Heart left ventricle (tissue), 16 donors: ENCODE data around the gene LAMC1. TPM values are rescaled to one million over a fixed set of nuclear protein-coding genes. Genes with fewer than 3 reads are reported as not detected.
A peak's percentile ranks its signal among the peaks of the same experiment; 100 is the strongest.

Experiments used
- ATAC-seq, 4 donors: fragments of 200-7000 bp; cut with Tn5 transposase; one replicate each; pipeline ENCODE4 v1.9.1; 2020 to 2022; ENCODE audit warnings: moderate library complexity in 4 of 4, mild to moderate bottlenecking in 3 of 4, moderate number of reproducible peaks in 1 of 4
- DNase-seq, 5 donors: peaks; one replicate each; pipeline ENCODE4 v3.0.0-alpha.2; 2020
- H3K27ac ChIP-seq, 12 donors: fragments of 200-600 bp; sonication (generic) in 4 of 12; one replicate each; pipeline versions ENCODE4 v1.5.0 to v1.8.0; 2016 to 2022; ENCODE audit warnings: mild to moderate bottlenecking in 2 of 12
- H3K27me3 ChIP-seq, 9 donors: fragments of 200-600 bp; sonication (generic) in 2 of 9; one replicate each; pipeline versions ENCODE4 v1.5.1 to v1.8.0; 2016 to 2022; ENCODE audit warnings: mild to moderate bottlenecking in 3 of 9
- H3K36me3 ChIP-seq, 9 donors: fragments of 200-600 bp; sonication (generic) in 2 of 9; one replicate each; pipeline versions ENCODE4 v1.5.0 to v1.8.0; 2018 to 2022; ENCODE audit warnings: mild to moderate bottlenecking in 2 of 9
- H3K4me1 ChIP-seq, 12 donors: fragments of 200-600 bp; sonication (generic) in 4 of 12; one replicate each; pipeline versions ENCODE4 v1.5.0 to v1.8.0; 2016 to 2022; ENCODE audit warnings: mild to moderate bottlenecking in 3 of 12
- H3K4me3 ChIP-seq, 12 donors: fragments of 200-600 bp; sonication (generic) in 4 of 12; one replicate each; pipeline versions ENCODE4 v1.5.0 to v1.8.0; 2017 to 2022; ENCODE audit warnings: mild to moderate bottlenecking in 9 of 12, moderate library complexity in 4 of 12
- H3K9me3 ChIP-seq, 12 donors: fragments of 200-600 bp; sonication (generic) in 4 of 12; one replicate each; pipeline versions ENCODE4 v1.5.0 to v1.8.0; 2016 to 2022; ENCODE audit warnings: mild to moderate bottlenecking in 1 of 12
- CTCF ChIP-seq, 12 donors: fragments of 200-600 bp; sonication (generic) in 4 of 12; IDR thresholded peaks; one replicate each; pipeline versions ENCODE4 v1.5.0 to v1.8.0; 2018 to 2022; ENCODE audit warnings: antibody characterized with exemption in 12 of 12, mild to moderate bottlenecking in 5 of 12
- POLR2A ChIP-seq, 2 donors: fragments of 450-650 bp; IDR thresholded peaks; one replicate each; pipeline ENCODE4 v1.6.1; 2017; ENCODE audit warnings: antibody characterized with exemption in 2 of 2, mild to moderate bottlenecking in 2 of 2, moderate library complexity in 2 of 2
- WGBS, 4 donors: extraction: QIAGEN DNeasy Blood & Tissue Kit in 2 of 4; methylation state at CpG; one replicate each; pipeline versions ENCODE4 v1.1.5 to v1.1.7; 2013 to 2018; 5-methylcytosine and 5-hydroxymethylcytosine counted together
- intact Hi-C, 10 donors: fragments of 100-400 bp; cut with DNase I; formaldehyde crosslinking; loops; one replicate each; pipeline versions ENCODE4 v1.11.1 to v1.14.2; 2022
- polyA plus RNA-seq, 2 donors: library from polyadenylated mRNA; stranded (reverse); fragments of 200-250 nt; gene quantifications; one replicate each; pipeline ENCODE4 v1.2.3, GENCODE V29; 2013
- total RNA-seq, 9 donors: library from RNA; depleted of rRNA in 2 of 9; stranded (reverse); fragments of >200 nt in 2 of 9; fragmentation: NEBNext Ultra II Directional in 3 of 9; extraction: Animal tissue kit (Norgen Biotek cat#: 25700) in 3 of 9; gene quantifications; one replicate each; pipeline versions ENCODE4 v1.1.0 to v1.2.4, GENCODE V29; 2016 to 2023
- donor health status: ischemic (EF 13 %, LVEDD 7.1; RV severe dilation, severe dysfunction).
- donor health status: healthy with polysubstance abuse.
- donor health status: DM: no; HTN: yes; CAD: no.
- donor health status: DM: no; HTN: no; CAD: no.
- donor health status: ischemic (EF 25% LVEDD 6.9; RV normal size, moderate dysfunction).
- donor health status: ischemic (EF 25% LVEDD 5.7; RV mildly dilated, moderate dysfunction).
- donor health status: healthy.
- donor health status: DM: yes; HTN: yes; CAD: no.
- donor health status: ischemic (EF 35%, LVEDD 5.7; RV mildly dilated, moderate dysfunction).
- donor health status: nonischemic (EF 11% LVEDD 7.7; RV severe dilation, severe dysfunction).
- donor health status: DM: yes; HTN: yes; CAD: no.
- donor health status: PGD.
- donor health status: ischemic (EF 29% LVEDD 5.4; RV normal size, mild dysfunction).
- donor health status: nonischemic (EF 23%, LVEDD 6.1; RV moderate dilation, normal function).

LAMC1 gene
- total and polyA plus RNA-seq, 11 donors = 22.9 to 226 (median 119) TPM

GRCh38 chr1:183039985-183040447, 16.8 kb downstream of the LAMC1 start:
- Histone ChIP-seq H3K36me3 (peaks cover 0 to 12% (median 0%) of the 10 kb centered on the region in 9 donors), H3K27me3 (no peaks in the 10 kb centered on the region), H3K27ac (peak overlapping the region; percentile 18 to 69 (median 54)), H3K9me3 (no peaks in the 10 kb centered on the region), H3K4me3 (no peak overlapping the region), H3K4me1 (peaks cover 8 to 88% (median 60%) of the 10 kb centered on the region in 12 donors)
- ATAC-seq = peak in 3 of 4 donors; percentile 49 to 67 (median 50)
- TF ChIP-seq POLR2A (IDR thresholded peaks at IDR 0.05) = no peak
- no peak for TF ChIP-seq CTCF (IDR thresholded peaks at IDR 0.05)
- no peak for DNase-seq
- intact Hi-C loops = loop anchor here in 2 of 10 donors (5.0 to 10.0 kb wide), 2 partner anchors 62 to 1425 kb away; no protein-coding TSS in a partner anchor
- WGBS, 4 donors = 14 to 38% (median 32%) methylated on average over 3 of the region's 3 CpGs

- WGBS, 4 donors = 16 to 25% (median 19%) methylated on average over 2 of the region's 2 CpGs
- no peak overlapping the region for H3K4me3 ChIP-seq
- no peak for DNase-seq
- H3K36me3 ChIP-seq = peaks cover 0 to 12% (median 0%) of the 10 kb centered on the region in 9 donors
- H3K27me3 ChIP-seq = no peaks in the 10 kb centered on the region
- ATAC-seq = no peak
- intact Hi-C loops = loop anchor here in 2 of 10 donors (5.0 to 10.0 kb wide), 2 partner anchors 62 to 1424 kb away; no protein-coding TSS in a partner anchor
- no peak for TF ChIP-seq POLR2A (IDR thresholded peaks at IDR 0.05)
- TF ChIP-seq CTCF (IDR thresholded peaks at IDR 0.05) = no peak
- peak overlapping the region; percentile 18 to 69 (median 54) for H3K27ac ChIP-seq
- no peaks in the 10 kb centered on the region for H3K9me3 ChIP-seq
- H3K4me1 ChIP-seq = peaks cover 8 to 92% (median 65%) of the 10 kb centered on the region in 12 donors
Measured at GRCh38 chr1:183040547-183040971, 17.3 kb downstream of the LAMC1 start.

GRCh38 chr1:183043254-183043653, 20.0 kb downstream of the LAMC1 start:
- intact Hi-C loops = loop anchor here in 2 of 10 donors (5.0 to 10.0 kb wide), 2 partner anchors 59 to 1422 kb away; no protein-coding TSS in a partner anchor

More at GRCh38 chr1:183043254-183043653, 20.0 kb downstream of the LAMC1 start:
- Histone ChIP-seq H3K4me1 (peaks cover 11 to 100% (median 84%) of the 10 kb centered on the region in 12 donors), H3K4me3 (no peak overlapping the region), H3K9me3 (no peaks in the 10 kb centered on the region), H3K27me3 (no peaks in the 10 kb centered on the region), H3K27ac (peak overlapping the region in 7 of 12 donors; percentile 3 to 28 (median 9)), H3K36me3 (no peaks in the 10 kb centered on the region)
- 47 to 66% (median 54%) methylated on average over 3 of the region's 3 CpGs for WGBS, 4 donors
- ATAC-seq (no peak), DNase-seq (no peak)
- TF ChIP-seq CTCF (IDR thresholded peaks at IDR 0.05) (no peak), POLR2A (IDR thresholded peaks at IDR 0.05) (no peak)
